ENCODE data around the gene DHTKD1.
"Not testable (repeated sequence)": the region's sequence is repeated elsewhere in the genome, so short reads cannot be mapped to it uniquely, and the experiment has no call there.

DHTKD1 gene

DNA sequence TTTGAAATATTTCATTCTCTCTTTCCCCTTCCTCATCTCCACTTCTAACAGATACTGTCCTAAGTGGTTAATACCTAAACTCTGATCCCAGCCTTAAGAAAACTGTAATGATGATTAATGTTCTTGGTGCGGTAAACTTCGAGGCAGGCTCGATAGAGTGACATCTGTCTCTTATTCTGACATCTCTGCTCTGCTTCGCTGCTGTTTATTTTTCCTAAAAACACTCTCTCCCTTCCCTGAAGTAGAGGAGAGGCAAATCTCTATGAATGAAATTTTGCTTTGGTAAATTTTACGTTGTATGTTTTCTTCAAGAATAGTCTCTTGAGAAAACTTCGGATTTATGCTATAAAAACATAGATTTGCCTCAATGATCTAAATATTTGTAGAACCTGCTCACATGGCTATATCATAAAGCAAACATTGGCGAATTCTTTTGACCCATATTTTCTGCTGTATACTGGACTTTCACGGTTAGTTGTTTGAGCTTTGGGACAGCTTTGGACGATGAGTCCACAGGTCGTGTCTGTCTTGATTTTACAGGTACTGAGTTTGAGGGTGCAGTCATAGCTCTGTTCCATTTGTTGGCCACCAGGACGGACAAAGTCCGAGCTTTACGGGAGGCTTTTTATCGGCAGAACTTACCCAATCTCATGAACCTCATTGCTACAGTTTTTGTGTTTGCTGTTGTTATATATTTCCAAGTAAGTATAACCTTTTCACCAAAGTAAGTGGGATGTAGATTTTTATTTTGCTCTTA lies 87.8 kb downstream of the DHTKD1 start:
- DNase-seq, result no peak

- DNase-seq, result no peak
Measured at GRCh38 chr10:12158111-12158510, 89.4 kb downstream of the DHTKD1 start.

DNA sequence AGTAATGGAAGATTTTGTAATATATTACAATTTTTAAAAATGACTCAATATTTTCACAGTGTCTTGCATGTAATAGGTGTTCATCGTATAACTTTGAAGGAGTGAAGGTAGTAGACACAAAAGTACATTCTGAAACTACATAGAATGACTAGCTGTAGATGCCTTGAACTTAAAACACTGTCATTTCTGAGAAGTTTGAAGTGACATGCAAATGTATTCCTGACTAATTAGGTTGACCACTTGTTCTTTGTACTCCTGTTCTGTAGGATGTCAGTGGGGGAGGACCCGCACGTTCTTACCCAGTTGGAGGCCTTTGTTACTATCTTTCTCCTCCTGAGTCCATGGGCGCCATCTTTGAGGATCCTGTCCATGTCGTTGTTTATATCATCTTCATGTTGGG lies 91.9 kb downstream of the DHTKD1 start:
- DNase-seq, result no peak

- no peak for DNase-seq
Measured at GRCh38 chr10:12162927-12163326, 94.2 kb downstream of the DHTKD1 start.

GRCh38 chr10:12164085-12164484 lies 95.3 kb downstream of the DHTKD1 start:
- no peak for DNase-seq

- DNase-seq, result no peak
Measured at GRCh38 chr10:12165036-12165435, 96.3 kb downstream of the DHTKD1 start.

DNA sequence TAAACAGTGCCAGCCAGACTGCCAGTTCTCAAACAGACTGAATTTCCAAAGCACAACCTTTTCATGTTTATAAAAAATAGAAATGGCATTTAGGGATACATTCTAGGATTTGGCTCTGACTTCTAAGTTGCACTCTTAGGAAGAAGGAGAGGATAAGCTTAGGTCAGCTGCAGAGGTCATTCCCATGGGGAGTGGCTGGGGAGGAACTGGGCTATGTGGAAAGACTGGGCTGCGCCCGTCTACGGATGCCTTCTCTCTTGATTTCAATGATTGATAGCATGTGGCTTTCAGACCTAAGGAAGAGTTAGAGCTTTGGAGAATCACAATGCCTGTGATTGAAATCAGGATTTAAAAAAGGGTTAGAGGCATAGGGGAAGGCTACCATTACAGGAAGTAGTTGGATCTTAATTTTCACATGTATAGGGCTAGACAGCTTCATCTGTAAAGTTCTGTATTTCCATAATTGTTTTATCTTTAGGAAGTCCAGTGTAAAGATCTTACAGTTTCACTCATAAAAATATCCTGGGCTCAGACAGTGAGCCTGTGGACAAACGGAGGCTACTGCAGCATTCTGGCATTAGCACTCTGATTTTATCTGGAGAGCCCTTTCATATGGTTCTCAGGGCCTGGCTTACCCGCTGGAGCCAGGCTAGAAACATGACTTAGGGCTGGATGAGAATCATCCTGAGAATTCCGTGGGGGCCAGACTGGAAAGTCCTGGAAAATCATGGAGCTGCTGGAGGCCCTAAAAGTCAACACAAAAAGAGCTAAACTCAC lies 97.4 kb downstream of the DHTKD1 start:
- no peak for DNase-seq

- DNase-seq, result not testable (repeated sequence)
Measured at GRCh38 chr10:12171512-12171911, 102.8 kb downstream of the DHTKD1 start.
